NCI-H2227 treated with DMSO at 0.1 percent for 48 hours (cell line): ENCODE results near the gene TEX264.

ENCODE experiments used
- DNase-seq: peaks from one replicate; lab custom pipeline; 2025; lab: John Stamatoyannopoulos, UW

The TEX264 gene

GRCh38 chr3:51675201-51675611 lies 4.2 kb downstream of the TEX264 start:
- DNase-seq: no peak

GRCh38 chr3:51676102-51676640 lies 5.1 kb downstream of the TEX264 start:
- DNase-seq: no peak

DNA sequence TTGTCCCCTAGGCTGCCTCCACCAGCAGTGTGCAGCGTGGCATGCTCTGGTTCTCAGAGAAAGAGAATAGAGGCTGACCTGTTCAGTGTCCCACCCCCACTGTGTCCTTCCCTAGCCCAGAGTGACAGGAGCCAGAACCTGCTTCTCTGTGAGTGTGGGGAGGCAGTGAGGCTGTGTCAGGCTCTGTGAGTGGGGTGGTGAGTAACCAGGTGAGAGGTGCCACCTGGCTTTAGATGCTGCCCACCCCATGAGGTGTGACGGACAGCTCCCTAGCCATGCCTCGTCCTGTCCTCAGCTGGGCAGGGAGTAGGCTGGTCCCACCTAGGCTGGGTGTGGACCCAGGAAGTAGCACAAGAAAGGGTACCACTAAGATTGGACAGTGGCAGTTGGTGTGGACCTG lies 6.3 kb downstream of the TEX264 start:
- no peak for DNase-seq

GRCh38 chr3:51678186-51678585 lies 7.1 kb downstream of the TEX264 start:
- DNase-seq: no peak

GRCh38 chr3:51678641-51679040 lies 7.6 kb downstream of the TEX264 start:
- no peak for DNase-seq

GRCh38 chr3:51679318-51679717 lies 8.3 kb downstream of the TEX264 start:
- no peak for DNase-seq

GRCh38 chr3:51679777-51680176 lies 8.7 kb downstream of the TEX264 start:
- no peak for DNase-seq

DNA sequence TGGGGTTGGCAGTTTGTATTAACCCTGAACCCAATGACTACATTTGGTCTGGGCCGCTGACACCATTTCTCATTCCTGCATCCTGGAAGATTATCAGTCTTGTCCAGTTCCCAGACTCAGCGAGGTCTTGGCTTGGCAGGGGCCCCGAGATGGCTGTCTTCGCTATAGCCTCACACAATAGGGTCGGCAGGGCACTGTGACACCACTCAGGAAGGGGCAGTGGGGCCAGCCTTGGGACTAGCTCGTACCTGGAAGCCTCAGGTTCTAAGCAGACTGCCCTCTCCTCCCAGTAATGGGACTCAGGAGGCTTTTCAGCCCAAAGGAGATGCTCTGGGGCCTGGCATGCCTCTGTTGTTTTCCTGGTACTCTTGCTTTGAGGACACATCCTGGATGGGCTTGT lies 9.1 kb downstream of the TEX264 start:
- no peak for DNase-seq

GRCh38 chr3:51680663-51681230 lies 9.7 kb downstream of the TEX264 start:
- DNase-seq: no peak

DNA sequence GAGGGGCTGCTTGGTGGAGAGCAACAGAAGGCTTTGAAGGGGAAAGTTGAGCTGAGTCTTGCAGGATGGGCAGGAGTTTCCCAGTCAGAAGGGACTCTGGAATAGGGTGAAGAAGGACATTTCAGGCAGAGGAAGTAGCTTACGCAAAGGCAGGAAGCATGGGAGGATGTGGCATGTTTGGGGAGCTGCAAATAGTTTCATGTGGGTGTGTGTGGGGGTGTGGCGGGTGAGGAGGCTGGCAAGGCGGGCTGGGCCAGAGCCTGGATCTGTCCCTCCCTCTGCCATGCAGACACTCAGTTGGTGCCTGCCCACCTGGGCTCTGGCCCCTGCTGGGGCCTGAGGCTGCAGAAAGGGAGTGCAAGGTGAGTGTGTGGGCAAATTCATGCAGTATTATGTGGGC lies 10.4 kb downstream of the TEX264 start:
- no peak for DNase-seq

GRCh38 chr3:51682079-51682478 lies 11.0 kb downstream of the TEX264 start:
- peak; percentile 69 for DNase-seq

DNA sequence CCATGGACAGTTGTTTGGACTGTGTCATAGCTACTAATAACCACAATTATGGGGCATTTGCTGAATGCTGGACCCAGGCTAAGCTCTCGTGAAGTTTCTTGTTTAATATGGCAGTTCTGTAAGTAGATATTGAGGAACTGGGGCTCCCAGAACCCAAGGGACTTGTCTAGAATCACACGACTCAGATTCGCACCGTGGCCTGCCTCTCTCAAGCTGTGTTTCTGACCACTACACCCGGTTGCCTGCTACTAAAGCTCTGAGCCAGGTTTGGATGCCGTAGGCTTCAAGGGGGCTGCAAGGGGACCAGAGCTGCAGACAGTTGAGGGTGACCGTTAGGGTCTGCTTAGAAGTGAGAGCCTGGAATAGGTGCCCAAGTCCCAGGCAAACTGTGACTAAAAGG lies 11.5 kb downstream of the TEX264 start:
- DNase-seq: no peak

DNA sequence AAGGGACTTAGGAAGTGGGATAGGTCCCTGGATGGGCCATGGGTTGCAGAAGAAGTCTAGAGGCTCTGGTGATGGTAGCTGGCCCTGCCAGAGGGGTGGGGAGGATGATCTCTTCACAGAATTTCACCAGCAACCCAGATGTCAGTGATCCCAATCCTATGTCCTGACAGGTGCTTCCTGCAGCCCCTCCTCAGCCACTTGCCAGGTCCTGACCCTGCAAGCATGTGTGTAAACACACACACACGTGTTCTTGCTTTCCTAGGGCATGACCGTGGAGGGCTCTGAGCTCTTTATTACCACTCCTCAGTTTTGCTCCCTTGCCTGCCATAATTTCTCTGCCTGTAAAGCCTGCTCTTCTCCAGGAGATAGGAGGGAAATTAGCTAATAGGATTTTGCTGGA lies 12.5 kb downstream of the TEX264 start:
- DNase-seq: no peak

GRCh38 chr3:51684971-51685751 lies 14.1 kb downstream of the TEX264 start:
- DNase-seq: no peak

GRCh38 chr3:51686056-51686455 lies 15.0 kb downstream of the TEX264 start:
- DNase-seq: no peak

- no peak for DNase-seq
These were observed 15.6 kb downstream of the TEX264 start for GRCh38 chr3:51686512-51687215.

DNA sequence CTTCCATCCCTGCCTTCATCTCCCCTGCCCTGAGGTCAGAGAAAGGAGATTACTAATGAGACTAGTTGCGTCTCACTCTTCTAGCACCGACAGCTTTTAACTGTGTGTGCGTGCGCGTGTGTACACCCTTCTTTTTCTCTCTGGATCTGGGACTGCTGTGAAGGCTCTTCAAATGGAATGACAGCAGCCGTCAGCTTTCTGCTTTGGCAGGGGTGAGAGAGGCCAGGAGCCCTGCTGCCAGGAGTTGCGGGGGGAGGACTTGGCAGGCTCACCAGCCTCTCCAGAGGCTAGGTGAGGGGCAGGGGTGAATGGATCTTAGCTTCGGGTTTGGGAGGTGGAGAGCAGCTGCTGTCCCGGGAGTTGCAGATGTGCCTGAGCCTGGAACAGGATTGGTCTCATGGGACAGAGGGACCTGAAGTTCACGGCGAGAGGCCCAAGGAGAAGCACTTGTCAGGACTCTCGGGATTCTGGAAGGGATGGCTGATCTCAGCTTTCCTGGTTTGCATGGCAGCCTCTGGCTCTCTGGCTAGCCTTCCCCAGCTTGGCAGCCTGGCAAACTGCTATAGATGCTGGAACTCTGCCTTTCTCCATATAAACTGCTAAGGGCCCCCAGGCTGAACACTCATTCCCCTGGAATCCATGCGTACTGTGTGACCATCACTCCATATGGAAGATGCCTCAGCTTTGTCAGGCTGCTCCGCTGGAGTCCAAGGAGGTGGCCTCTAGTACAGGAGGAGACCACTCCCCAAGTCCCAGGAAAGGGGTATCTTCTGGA lies 16.6 kb downstream of the TEX264 start:
- no peak for DNase-seq

GRCh38 chr3:51688206-51688600 lies 17.2 kb downstream of the TEX264 start:
- DNase-seq: no peak

DNA sequence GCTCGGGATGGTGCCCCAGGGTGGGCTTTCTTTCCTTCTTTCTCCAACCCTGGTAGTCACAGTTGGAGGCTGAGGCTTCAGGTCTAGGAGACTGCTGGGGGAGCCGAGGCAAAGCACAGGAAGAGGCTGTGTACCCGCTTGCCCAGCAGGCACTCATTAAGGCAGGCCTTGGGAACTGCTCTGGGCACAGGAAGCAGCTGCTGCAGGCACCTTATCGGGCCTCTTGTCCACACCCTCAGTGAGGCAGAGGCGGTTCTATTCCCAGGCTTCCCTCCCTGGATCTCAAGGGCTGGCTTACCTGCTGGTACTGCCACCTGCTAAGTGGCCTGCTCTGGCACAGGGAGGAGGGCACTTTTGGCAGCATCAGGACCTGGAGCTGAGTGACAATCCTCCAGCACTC lies 20.0 kb downstream of the TEX264 start:
- no peak for DNase-seq

DNA sequence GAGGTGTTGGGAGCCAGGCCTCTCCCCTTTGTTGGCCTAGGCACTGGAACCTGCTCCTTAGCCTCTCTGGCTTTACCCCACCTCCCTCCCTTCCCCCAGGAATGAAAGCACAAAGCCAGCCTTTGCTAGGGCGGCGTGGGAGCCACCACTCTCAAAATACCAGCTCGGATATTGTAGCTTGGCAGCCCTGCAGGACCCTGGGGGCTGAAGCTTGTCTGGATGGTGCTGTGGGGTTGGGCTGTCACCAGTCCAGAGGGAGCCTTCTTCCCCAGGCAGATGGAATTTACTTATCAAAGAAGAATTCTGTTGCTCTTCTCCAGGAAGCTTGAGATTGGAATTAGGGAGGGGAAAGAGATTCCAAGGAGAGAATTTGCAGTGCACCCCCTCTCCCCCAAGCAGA lies 20.9 kb downstream of the TEX264 start:
- no peak for DNase-seq

DNA sequence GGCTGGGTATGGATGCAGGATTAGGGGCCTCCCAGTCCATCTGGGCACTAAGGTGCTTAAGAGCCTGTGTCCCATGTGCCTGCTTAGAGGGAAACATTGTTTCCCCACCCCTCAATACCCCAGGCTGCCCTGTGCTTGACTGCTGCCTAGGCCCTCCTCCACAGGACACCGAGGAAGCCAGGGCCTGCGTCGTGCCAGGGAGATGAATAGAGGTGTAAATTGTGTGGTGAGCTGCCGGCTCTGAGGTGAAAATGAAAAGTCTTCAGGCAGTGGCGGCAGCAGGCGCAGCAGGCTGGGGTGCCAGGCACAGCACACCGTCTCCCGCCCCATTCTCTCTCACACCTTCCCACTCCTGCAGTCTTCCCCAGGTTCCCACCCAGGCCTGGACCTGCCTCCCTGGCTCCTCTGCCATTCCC lies 21.9 kb downstream of the TEX264 start:
- DNase-seq: no peak

GRCh38 chr3:51696954-51697353 lies 25.9 kb downstream of the TEX264 start:
- peak; percentile 31 for DNase-seq
